Activated CD8-positive, alpha-beta memory T cell treated with anti-CD3 and anti-CD28 coated beads for 4 hours (primary cell): Measurements from ENCODE around the gene CSDE1.

Source experiments
- DNase-seq, 2 donors: peaks; one replicate each; pipeline ENCODE4 v3.0.0-alpha.2; 2020; ENCODE audit warnings: low read depth in 2 of 2

Gene CSDE1

GRCh38 chr1:114701931-114702330, 55.9 kb downstream of the CSDE1 start:
- DNase-seq, result no peak

GRCh38 chr1:114700036-114700600, 57.7 kb downstream of the CSDE1 start:
- DNase-seq, result no peak

- DNase-seq, result no peak
These were observed 61.0 kb downstream of the CSDE1 start for GRCh38 chr1:114696810-114697209.

- DNase-seq, result no peak
These were observed 62.2 kb downstream of the CSDE1 start, which contains the start of gene AMPD1 for GRCh38 chr1:114695430-114696058. TSS of gene AMPD1 (minus strand) at chr1:114695546. CDS start at chr1:114695471, 75 bp downstream.

GRCh38 chr1:114694540-114695310, 63.1 kb downstream of the CSDE1 start:
- no peak for DNase-seq

- no peak for DNase-seq
These were observed 64.8 kb downstream of the CSDE1 start for GRCh38 chr1:114692947-114693346.

GRCh38 chr1:114691061-114691460, 66.7 kb downstream of the CSDE1 start:
- no peak for DNase-seq

- DNase-seq, result no peak
These were observed 67.6 kb downstream of the CSDE1 start for GRCh38 chr1:114690148-114690547.

GRCh38 chr1:114688526-114688925, 69.3 kb downstream of the CSDE1 start:
- DNase-seq, result no peak

- DNase-seq, result no peak
These were observed 71.9 kb downstream of the CSDE1 start for GRCh38 chr1:114685851-114686250.

- DNase-seq, result no peak
These were observed 80.1 kb downstream of the CSDE1 start for GRCh38 chr1:114677691-114678090.

GRCh38 chr1:114676115-114676514, 81.7 kb downstream of the CSDE1 start:
- DNase-seq, result no peak

- no peak for DNase-seq
These were observed 85.9 kb downstream of the CSDE1 start for GRCh38 chr1:114671939-114672275.

GRCh38 chr1:114671011-114671938, 86.5 kb downstream of the CSDE1 start:
- no peak for DNase-seq

- peak; percentile 69 to 75 for DNase-seq
These were observed 87.4 kb downstream of the CSDE1 start for GRCh38 chr1:114670083-114671010.

GRCh38 chr1:114669562-114670082, 88.2 kb downstream of the CSDE1 start, which contains the start of gene DENND2C:
TSS of gene DENND2C (minus strand) at chr1:114670049. CDS start at chr1:114625984, 44,065 bp downstream.
- no peak for DNase-seq

- no peak for DNase-seq
These were observed 88.8 kb downstream of the CSDE1 start for GRCh38 chr1:114668784-114669561.

GRCh38 chr1:114668373-114668772, 89.4 kb downstream of the CSDE1 start:
- no peak for DNase-seq

- no peak for DNase-seq
These were observed 90.8 kb downstream of the CSDE1 start for GRCh38 chr1:114666954-114667353.
